NCI-H345 (cell line): ENCODE data around the gene FBLN1.
A peak's percentile ranks its signal among the peaks of the same experiment; 100 is the strongest.
"Not testable (repeated sequence)": the region's sequence is repeated elsewhere in the genome, so short reads cannot be mapped to it uniquely, and the experiment has no call there.

Experiments used
- DNase-seq: peaks from one replicate; lab custom pipeline; 2025; lab: John Stamatoyannopoulos, UW

The FBLN1 gene

GRCh38 chr22:45548991-45549761, 46.5 kb downstream of the FBLN1 start:
- DNase-seq, result no peak

DNA sequence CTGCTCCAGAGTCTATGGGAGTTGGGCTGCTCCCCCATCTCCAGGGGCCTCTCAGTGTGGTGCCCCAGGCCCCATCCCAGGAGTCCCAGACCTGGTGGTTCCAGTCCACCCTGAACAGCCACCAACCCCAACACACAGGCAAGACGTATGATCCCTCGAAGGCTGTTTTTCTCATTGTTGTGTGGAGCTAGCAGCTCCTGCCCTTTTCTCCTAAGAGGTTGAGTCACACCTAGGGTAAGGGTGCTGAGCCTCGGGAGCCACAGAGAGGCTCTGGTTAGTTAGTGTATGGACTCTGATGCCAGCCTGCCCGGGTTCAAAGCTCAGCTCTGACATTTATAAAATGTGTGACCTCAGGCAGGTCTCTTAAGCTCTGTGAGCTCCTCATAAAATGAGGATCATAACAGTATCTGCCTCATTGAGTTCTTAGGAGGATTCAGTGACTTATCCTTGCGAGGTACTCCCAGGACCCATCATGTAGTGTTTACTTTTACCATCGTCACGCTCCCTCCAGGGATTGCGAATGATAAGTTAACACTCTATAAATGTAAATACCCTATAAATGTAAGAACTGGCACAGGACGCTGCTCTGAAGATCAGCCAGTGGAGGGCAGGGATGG, 47.2 kb downstream of the FBLN1 start:
- no peak for DNase-seq

- DNase-seq, result no peak
These were observed 47.7 kb downstream of the FBLN1 start for GRCh38 chr22:45550416-45550815.

DNA sequence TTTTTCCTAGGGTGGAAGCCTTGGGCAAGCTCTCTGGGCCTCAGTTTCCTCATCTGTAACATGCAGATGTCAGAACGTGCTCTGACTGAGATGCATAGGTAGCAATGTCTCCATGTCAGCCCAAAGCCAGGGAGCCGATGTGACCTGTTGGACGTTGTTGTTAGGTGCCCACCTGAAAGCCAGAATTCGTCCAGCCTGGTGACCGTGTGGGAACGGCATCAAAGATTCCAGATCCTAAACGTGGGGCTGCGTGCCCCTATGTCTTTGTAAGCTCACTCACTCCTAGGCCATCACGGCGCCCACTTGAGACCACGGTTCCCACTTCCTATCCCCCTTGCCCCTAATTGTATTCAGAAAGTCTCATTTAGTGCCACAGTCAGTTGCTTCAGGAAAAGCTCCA, 48.2 kb downstream of the FBLN1 start:
- no peak for DNase-seq

- DNase-seq, result no peak
These were observed 48.8 kb downstream of the FBLN1 start for GRCh38 chr22:45551310-45552016.

DNA sequence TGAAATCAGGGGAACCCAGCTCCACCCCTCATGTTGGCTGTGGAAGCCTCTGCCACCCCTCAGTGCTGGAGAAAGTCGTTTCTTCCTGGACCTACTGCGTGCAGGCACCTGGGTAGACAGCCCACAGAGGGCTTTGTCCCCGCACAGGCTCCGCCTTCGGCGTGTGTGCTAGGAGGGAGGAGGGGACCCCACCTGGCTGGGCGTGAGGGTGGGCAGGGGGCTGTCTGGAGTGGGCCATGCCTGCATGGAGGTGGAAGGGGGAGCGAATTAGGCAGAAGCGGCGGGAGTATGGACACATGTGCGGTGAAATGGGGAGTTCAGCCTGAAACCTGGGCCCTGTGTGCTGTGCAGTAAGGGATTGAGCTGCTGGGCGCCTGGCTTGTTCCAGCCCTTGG, 49.3 kb downstream of the FBLN1 start:
- no peak for DNase-seq

GRCh38 chr22:45552580-45553350, 50.1 kb downstream of the FBLN1 start:
- no peak for DNase-seq

- DNase-seq, result peak; percentile 71
These were observed 50.8 kb downstream of the FBLN1 start for GRCh38 chr22:45553351-45554039.

DNA sequence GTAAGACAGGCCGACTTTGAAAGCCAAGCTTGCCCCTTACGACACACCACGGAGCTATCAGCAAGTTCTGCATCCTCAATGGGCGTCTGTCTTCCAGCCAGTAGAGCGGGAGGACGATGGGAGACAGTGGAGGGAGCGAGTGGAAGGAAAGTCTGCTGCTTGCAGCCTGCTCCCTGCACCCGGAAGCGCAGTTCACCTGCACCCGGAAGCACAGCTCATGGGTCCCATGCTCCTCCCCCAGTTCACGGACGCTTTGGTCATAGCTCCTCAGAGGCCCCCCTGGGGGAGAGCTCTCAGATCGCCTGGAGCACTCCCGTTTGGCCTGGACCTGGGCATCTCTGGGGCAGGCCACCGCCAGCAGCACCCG, 51.3 kb downstream of the FBLN1 start:
- DNase-seq, result no peak

- no peak for DNase-seq
These were observed 52.2 kb downstream of the FBLN1 start for GRCh38 chr22:45554861-45555260.

- DNase-seq, result not testable (repeated sequence)
These were observed 55.2 kb downstream of the FBLN1 start for GRCh38 chr22:45557926-45558325.

- not testable (repeated sequence) for DNase-seq
These were observed 57.4 kb downstream of the FBLN1 start for GRCh38 chr22:45560092-45560491.

- not testable (repeated sequence) for DNase-seq
These were observed 58.1 kb downstream of the FBLN1 start for GRCh38 chr22:45560761-45561160.

DNA sequence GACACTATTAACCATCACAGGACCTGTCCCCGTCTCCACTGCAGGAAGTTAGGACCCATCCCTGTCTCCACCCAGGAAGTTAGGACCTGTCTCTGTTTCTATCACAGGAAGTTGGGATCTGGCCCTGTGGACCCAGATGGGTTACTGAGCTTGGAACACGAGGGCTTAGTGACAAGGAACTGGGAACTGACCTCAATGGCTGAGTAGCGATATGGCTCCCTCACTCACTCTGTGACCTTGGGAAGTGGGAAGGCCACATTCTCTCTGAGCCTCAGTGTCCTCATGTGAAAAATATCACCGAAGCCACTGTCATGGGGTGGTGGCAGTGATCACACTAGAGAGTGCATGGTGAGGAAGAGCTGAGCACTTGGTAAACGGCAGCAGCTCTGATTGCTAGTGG, 59.4 kb downstream of the FBLN1 start:
- DNase-seq, result no peak

GRCh38 chr22:45562537-45563361, 60.1 kb downstream of the FBLN1 start:
- DNase-seq, result no peak

GRCh38 chr22:45563362-45564040, 60.8 kb downstream of the FBLN1 start:
- DNase-seq, result no peak

DNA sequence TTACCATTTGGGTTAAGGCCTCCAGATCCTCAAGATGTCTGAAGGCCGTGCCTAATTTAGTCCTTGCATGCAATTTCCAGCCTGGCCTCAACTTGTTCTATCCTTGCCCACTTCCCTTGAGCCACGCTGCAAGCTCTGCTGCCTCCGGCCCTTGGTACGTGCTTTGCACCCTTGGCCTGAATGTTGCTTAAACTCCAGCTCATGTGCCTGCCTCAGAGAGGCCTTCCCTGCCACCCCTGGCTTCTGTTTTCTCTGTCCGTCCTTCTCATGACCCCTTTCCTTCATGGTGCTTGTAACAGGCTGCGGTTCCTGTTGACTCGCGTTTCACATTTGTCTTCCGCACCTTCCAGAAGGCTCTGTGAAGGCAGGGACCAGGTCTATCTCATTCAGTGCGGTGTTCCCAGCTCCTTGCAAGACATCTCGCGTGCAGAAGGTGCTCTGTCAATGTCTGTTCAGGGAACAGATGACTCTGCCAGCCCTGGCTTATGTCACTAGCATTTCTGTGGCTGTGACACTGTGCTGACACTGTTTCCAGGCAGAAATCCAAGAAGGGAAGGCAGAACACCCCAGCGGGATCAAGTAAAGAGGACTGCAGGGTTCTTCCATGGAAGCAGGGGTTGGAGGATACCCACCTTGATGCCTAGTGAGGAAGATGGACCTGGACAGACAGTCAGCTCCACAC, 61.8 kb downstream of the FBLN1 start:
- no peak for DNase-seq

DNA sequence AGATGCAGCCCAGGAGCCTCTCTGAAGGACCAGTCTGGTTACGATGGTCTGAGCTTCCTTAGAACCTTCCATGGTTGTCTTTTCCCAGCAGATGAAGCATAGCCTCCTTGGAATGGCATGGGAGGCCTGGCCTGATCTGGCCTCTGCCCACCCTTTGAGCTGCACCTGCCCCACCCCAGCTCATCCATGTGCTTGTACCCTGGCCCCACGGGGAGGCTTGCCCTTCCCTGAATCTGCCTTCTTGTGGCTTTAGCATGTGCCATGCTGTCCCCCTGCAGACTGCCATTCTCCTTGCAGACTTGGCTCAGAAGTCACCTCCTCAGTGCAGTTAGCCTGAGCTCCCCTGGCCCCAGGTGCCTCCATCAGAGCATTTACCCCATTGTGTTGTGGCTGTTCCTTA, 62.5 kb downstream of the FBLN1 start:
- no peak for DNase-seq

GRCh38 chr22:45565973-45566372, 63.3 kb downstream of the FBLN1 start:
- no peak for DNase-seq

DNA sequence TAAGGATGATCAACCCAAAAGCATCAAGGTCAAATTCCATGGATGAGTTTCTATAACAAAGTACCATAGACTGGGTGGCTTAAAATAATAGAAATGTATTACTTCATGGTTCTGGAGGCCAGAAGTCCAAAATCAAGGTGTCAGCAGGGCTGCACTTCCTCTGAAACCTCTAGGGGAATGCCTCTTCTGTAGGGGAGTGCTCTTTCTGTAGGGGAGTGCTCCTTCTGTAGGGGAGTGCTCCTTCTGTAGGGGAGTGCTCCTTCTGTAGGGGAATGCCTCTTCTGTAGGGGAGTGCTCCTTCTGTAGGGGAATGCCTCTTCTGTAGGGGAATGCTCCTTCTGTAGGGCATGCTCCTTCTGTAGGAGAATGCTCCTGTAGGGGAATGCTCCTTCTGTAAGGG, 65.5 kb downstream of the FBLN1 start:
- DNase-seq, result no peak
